ENCODE measurements around the gene AMOTL2.

The AMOTL2 gene

GRCh38 chr3:134374105-134374790 lies at the start of gene AMOTL2:
Gene AMOTL2, minus strand, starts transcription at chr3:134374447. Its CDS starts 3,014 bp downstream, at chr3:134371433.
- no peak for FAIRE-seq
- peak; percentile 88 for DNase-seq (ENCODE audit: low spot score)

- no peak for FAIRE-seq
- no peak for DNase-seq (ENCODE audit: low spot score)
These were observed 48.9 kb upstream of the AMOTL2 start for GRCh38 chr3:134423153-134423552.

- FAIRE-seq (no peak), DNase-seq (ENCODE audit: low spot score) (no peak)
These were observed 45.7 kb upstream of the AMOTL2 start for GRCh38 chr3:134419960-134420321.

GRCh38 chr3:134419214-134419959 lies 45.1 kb upstream of the AMOTL2 start:
- FAIRE-seq, result no peak
- DNase-seq (ENCODE audit: low spot score), result no peak

GRCh38 chr3:134409041-134409440 lies 34.8 kb upstream of the AMOTL2 start:
- FAIRE-seq (no peak), DNase-seq (ENCODE audit: low spot score) (no peak)

- FAIRE-seq, result no peak
- no peak for DNase-seq (ENCODE audit: low spot score)
These were observed 33.0 kb upstream of the AMOTL2 start for GRCh38 chr3:134407239-134407625.

- DNase-seq (ENCODE audit: low spot score) (no peak), FAIRE-seq (no peak)
These were observed 32.3 kb upstream of the AMOTL2 start for GRCh38 chr3:134406331-134407238.

GRCh38 chr3:134404366-134404885 lies 30.2 kb upstream of the AMOTL2 start:
- no peak for DNase-seq (ENCODE audit: low spot score)
- no peak for FAIRE-seq

GRCh38 chr3:134397755-134398154 lies 23.5 kb upstream of the AMOTL2 start:
- no peak for DNase-seq (ENCODE audit: low spot score)
- no peak for FAIRE-seq

- no peak for FAIRE-seq
These were observed 20.9 kb upstream of the AMOTL2 start for GRCh38 chr3:134395103-134395502.

GRCh38 chr3:134394380-134394779 lies 20.1 kb upstream of the AMOTL2 start:
- no peak for FAIRE-seq
- DNase-seq (ENCODE audit: low spot score), result no peak

More at GRCh38 chr3:134395103-134395502, 20.9 kb upstream of the AMOTL2 start:
- no peak for DNase-seq (ENCODE audit: low spot score)

- no peak for DNase-seq (ENCODE audit: low spot score)
- no peak for FAIRE-seq
These were observed 18.8 kb upstream of the AMOTL2 start for GRCh38 chr3:134393074-134393473.

GRCh38 chr3:134392336-134392983 lies 18.2 kb upstream of the AMOTL2 start:
- FAIRE-seq (no peak), DNase-seq (ENCODE audit: low spot score) (no peak)

- FAIRE-seq, result no peak
- DNase-seq (ENCODE audit: low spot score), result no peak
These were observed 15.6 kb upstream of the AMOTL2 start for GRCh38 chr3:134389865-134390264.

- FAIRE-seq, result no peak
- no peak for DNase-seq (ENCODE audit: low spot score)
These were observed 14.7 kb upstream of the AMOTL2 start for GRCh38 chr3:134388788-134389485.

GRCh38 chr3:134388292-134388691 lies 14.0 kb upstream of the AMOTL2 start:
- FAIRE-seq, result no peak
- no peak for DNase-seq (ENCODE audit: low spot score)

GRCh38 chr3:134387293-134387692 lies 13.0 kb upstream of the AMOTL2 start:
- DNase-seq (ENCODE audit: low spot score) (no peak), FAIRE-seq (no peak)

- FAIRE-seq (no peak), DNase-seq (ENCODE audit: low spot score) (no peak)
These were observed 10.7 kb upstream of the AMOTL2 start for GRCh38 chr3:134384963-134385362.

GRCh38 chr3:134381831-134382442 lies 7.7 kb upstream of the AMOTL2 start:
- FAIRE-seq (no peak), DNase-seq (ENCODE audit: low spot score) (no peak)

- no peak for DNase-seq (ENCODE audit: low spot score)
- FAIRE-seq, result no peak
These were observed 6.8 kb upstream of the AMOTL2 start for GRCh38 chr3:134381076-134381475.

Data from RCC 7860 (cell line).